GM19455 (cell line): Measurements from ENCODE around the gene RTL5.

Source experiments
- ATAC-seq: cut with Tn5 transposase; IDR thresholded peaks from one replicate; pipeline ENCODE4 v1.9.1; 2021; ENCODE audit not compliant: unreplicated experiment

The RTL5 gene

GRCh38 chrX:72130156-72130761, 1.5 kb downstream of the RTL5 start:
- no peak for ATAC-seq

- no peak for ATAC-seq
These were observed 2.1 kb downstream of the RTL5 start for GRCh38 chrX:72129661-72130060.

- no peak for ATAC-seq
These were observed 2.8 kb downstream of the RTL5 start for GRCh38 chrX:72128881-72129280.

GRCh38 chrX:72128183-72128834, 3.4 kb downstream of the RTL5 start:
- no peak for ATAC-seq

GRCh38 chrX:72127332-72127731, 4.4 kb downstream of the RTL5 start:
- no peak for ATAC-seq

GRCh38 chrX:72126539-72127140, 5.1 kb downstream of the RTL5 start:
- ATAC-seq, result peak; percentile 66

GRCh38 chrX:72126048-72126415, 5.7 kb downstream of the RTL5 start:
- no peak for ATAC-seq

- no peak for ATAC-seq
These were observed 6.2 kb downstream of the RTL5 start for GRCh38 chrX:72125331-72126047.

GRCh38 chrX:72124540-72125201, 7.0 kb downstream of the RTL5 start:
- ATAC-seq, result no peak

- ATAC-seq, result no peak
These were observed 8.1 kb downstream of the RTL5 start for GRCh38 chrX:72123471-72124185.

- ATAC-seq, result no peak
These were observed 8.9 kb downstream of the RTL5 start for GRCh38 chrX:72122621-72123337.

GRCh38 chrX:72121383-72121782, 10.3 kb downstream of the RTL5 start:
- no peak for ATAC-seq

GRCh38 chrX:72120837-72121236, 10.9 kb downstream of the RTL5 start:
- no peak for ATAC-seq

GRCh38 chrX:72117636-72118210, 14.0 kb downstream of the RTL5 start:
- no peak for ATAC-seq

GRCh38 chrX:72115380-72115779, 16.3 kb downstream of the RTL5 start:
- no peak for ATAC-seq

- no peak for ATAC-seq
These were observed 16.9 kb downstream of the RTL5 start for GRCh38 chrX:72114807-72115206.

GRCh38 chrX:72114306-72114705, 17.4 kb downstream of the RTL5 start:
- no peak for ATAC-seq

GRCh38 chrX:72113461-72113860, 18.3 kb downstream of the RTL5 start:
- no peak for ATAC-seq

- ATAC-seq, result no peak
These were observed 20.6 kb downstream of the RTL5 start for GRCh38 chrX:72110876-72111708.
